NCI-H1694 treated with DMSO at 0.1 percent for 48 hours (cell line): ENCODE results near the gene SRSF7.
"Not testable (repeated sequence)": the region's sequence is repeated elsewhere in the genome, so short reads cannot be mapped to it uniquely, and the experiment has no call there.

Experiments used
- DNase-seq: peaks from one replicate; lab custom pipeline; 2025; lab: John Stamatoyannopoulos, UW

The SRSF7 gene

GRCh38 chr2:38750891-38751595, at the start of gene SRSF7:
SRSF7 (minus strand) TSS chr2:38751361; CDS start chr2:38751256, 105 bp downstream.
- peak; percentile 98 for DNase-seq

GRCh38 chr2:38797953-38798352, 46.8 kb upstream of the SRSF7 start:
- DNase-seq, result no peak

- no peak for DNase-seq
Measured at GRCh38 chr2:38797250-38797676, 46.1 kb upstream of the SRSF7 start.

- not testable (repeated sequence) for DNase-seq
Measured at GRCh38 chr2:38795016-38795415, 43.9 kb upstream of the SRSF7 start.

GRCh38 chr2:38794235-38794946, 43.2 kb upstream of the SRSF7 start:
- no peak for DNase-seq

- DNase-seq, result no peak
Measured at GRCh38 chr2:38793511-38793910, 42.4 kb upstream of the SRSF7 start.

GRCh38 chr2:38792751-38793150, 41.6 kb upstream of the SRSF7 start:
- no peak for DNase-seq

- not testable (repeated sequence) for DNase-seq
Measured at GRCh38 chr2:38792321-38792720, 41.2 kb upstream of the SRSF7 start.

GRCh38 chr2:38791744-38792143, 40.6 kb upstream of the SRSF7 start:
- no peak for DNase-seq

- DNase-seq, result no peak
Measured at GRCh38 chr2:38789691-38790090, 38.5 kb upstream of the SRSF7 start.

- no peak for DNase-seq
Measured at GRCh38 chr2:38788306-38788705, 37.1 kb upstream of the SRSF7 start.

GRCh38 chr2:38783586-38783985, 32.4 kb upstream of the SRSF7 start:
- no peak for DNase-seq

GRCh38 chr2:38778687-38779082, 27.5 kb upstream of the SRSF7 start:
- no peak for DNase-seq

- no peak for DNase-seq
Measured at GRCh38 chr2:38776531-38776930, 25.4 kb upstream of the SRSF7 start.

GRCh38 chr2:38775921-38776225, 24.7 kb upstream of the SRSF7 start:
- DNase-seq, result no peak

- DNase-seq, result no peak
Measured at GRCh38 chr2:38775097-38775920, 24.1 kb upstream of the SRSF7 start.

- no peak for DNase-seq
Measured at GRCh38 chr2:38771632-38772031, 20.5 kb upstream of the SRSF7 start.

GRCh38 chr2:38765551-38765950, 14.4 kb upstream of the SRSF7 start:
- no peak for DNase-seq

- no peak for DNase-seq
Measured at GRCh38 chr2:38765149-38765548, 14.0 kb upstream of the SRSF7 start.

- no peak for DNase-seq
Measured at GRCh38 chr2:38763728-38764127, 12.6 kb upstream of the SRSF7 start.

GRCh38 chr2:38763228-38763627, 12.1 kb upstream of the SRSF7 start:
- DNase-seq, result no peak

- DNase-seq, result not testable (repeated sequence)
Measured at GRCh38 chr2:38755891-38756290, 4.7 kb upstream of the SRSF7 start.

GRCh38 chr2:38754506-38754905, 3.3 kb upstream of the SRSF7 start:
- DNase-seq, result no peak
